Ovary (tissue), 3 donors: Measurements from ENCODE around the gene NECTIN2.
"Not testable (repeated sequence)": the region's sequence is repeated elsewhere in the genome, so short reads cannot be mapped to it uniquely, and the experiment has no call there.

ENCODE experiments used
- EP300 ChIP-seq: sonication (generic); formaldehyde crosslinking; IDR thresholded peaks from one replicate; pipeline ENCODE4 v1.6.1; 2017; ENCODE audit warnings: antibody characterized with exemption
- POLR2A ChIP-seq: fragments of 450-650 bp; IDR thresholded peaks from one replicate; pipeline ENCODE4 v1.6.1; 2017; ENCODE audit warnings: antibody characterized with exemption, mild to moderate bottlenecking, moderate library complexity
- TF ChIP-seq, protein P1 (sequence below), 3 donors: fragments of 450-650 bp in 2 of 3; fragments of 200-600 bp in 1 of 3; IDR thresholded peaks; one replicate each; pipeline versions ENCODE4 v1.5.1 to v1.8.0; 2016 to 2022; ENCODE audit warnings: antibody characterized with exemption in 3 of 3, mild to moderate bottlenecking in 1 of 3
- donor health status: DM: no; HTN: no; CAD: no.

DNA sequence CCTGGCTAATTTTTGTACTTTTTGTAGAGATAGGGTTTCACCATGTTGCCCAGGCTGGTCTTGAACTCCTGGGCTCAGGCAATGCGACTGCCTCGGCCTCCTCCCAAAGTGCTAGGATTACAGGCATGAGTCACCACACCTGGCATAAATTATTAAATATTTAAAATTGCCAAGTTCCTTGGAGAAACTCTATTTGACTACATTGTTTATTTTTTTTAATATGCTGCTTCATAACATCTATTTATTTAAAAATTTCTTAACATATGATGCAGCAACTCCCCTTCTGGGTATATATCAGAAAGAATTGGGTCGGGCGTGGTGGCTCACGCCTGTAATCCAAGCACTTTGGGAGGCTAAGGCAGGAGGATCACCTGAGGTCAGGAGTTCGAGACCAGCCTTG lies 13.2 kb upstream of the NECTIN2 start:
- TF ChIP-seq, protein P1, sequence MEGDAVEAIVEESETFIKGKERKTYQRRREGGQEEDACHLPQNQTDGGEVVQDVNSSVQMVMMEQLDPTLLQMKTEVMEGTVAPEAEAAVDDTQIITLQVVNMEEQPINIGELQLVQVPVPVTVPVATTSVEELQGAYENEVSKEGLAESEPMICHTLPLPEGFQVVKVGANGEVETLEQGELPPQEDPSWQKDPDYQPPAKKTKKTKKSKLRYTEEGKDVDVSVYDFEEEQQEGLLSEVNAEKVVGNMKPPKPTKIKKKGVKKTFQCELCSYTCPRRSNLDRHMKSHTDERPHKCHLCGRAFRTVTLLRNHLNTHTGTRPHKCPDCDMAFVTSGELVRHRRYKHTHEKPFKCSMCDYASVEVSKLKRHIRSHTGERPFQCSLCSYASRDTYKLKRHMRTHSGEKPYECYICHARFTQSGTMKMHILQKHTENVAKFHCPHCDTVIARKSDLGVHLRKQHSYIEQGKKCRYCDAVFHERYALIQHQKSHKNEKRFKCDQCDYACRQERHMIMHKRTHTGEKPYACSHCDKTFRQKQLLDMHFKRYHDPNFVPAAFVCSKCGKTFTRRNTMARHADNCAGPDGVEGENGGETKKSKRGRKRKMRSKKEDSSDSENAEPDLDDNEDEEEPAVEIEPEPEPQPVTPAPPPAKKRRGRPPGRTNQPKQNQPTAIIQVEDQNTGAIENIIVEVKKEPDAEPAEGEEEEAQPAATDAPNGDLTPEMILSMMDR (IDR thresholded peaks at IDR 0.05): not testable (repeated sequence)
- not testable (repeated sequence) for TF ChIP-seq POLR2A, EP300
